ENCODE data around the gene OR10X1.

The OR10X1 gene

GRCh38 chr1:158586942-158587341 lies 7.2 kb upstream of the OR10X1 start:
- no peak overlapping the region for H3K4me3 ChIP-seq (replicated peaks; ENCODE audit: low read depth, low read length)
- no peaks in the 10 kb centered on the region for H3K27me3 ChIP-seq (replicated peaks; ENCODE audit: control insufficient read depth, insufficient read depth, low read length)
- no peaks in the 10 kb centered on the region for H3K36me3 ChIP-seq (ENCODE audit: control insufficient read depth, insufficient read depth, low read length)
- no peak for DNase-seq (ENCODE audit: extremely low read depth, insufficient read length)
- no peak for TF ChIP-seq CTCF (IDR thresholded peaks at IDR 0.05; ENCODE audit: insufficient read depth, low read length, poor library complexity, severe bottlenecking)

GRCh38 chr1:158583962-158584361 lies 4.3 kb upstream of the OR10X1 start:
- H3K27me3 ChIP-seq (replicated peaks; ENCODE audit: control insufficient read depth, insufficient read depth, low read length) = no peaks in the 10 kb centered on the region
- no peak overlapping the region for H3K4me3 ChIP-seq (replicated peaks; ENCODE audit: low read depth, low read length)
- no peak for TF ChIP-seq CTCF (IDR thresholded peaks at IDR 0.05; ENCODE audit: insufficient read depth, low read length, poor library complexity, severe bottlenecking)
- DNase-seq (ENCODE audit: extremely low read depth, insufficient read length) = no peak
- H3K36me3 ChIP-seq (ENCODE audit: control insufficient read depth, insufficient read depth, low read length) = no peaks in the 10 kb centered on the region

- H3K36me3 ChIP-seq (ENCODE audit: control insufficient read depth, insufficient read depth, low read length) = no peaks in the 10 kb centered on the region
Observed at GRCh38 chr1:158577561-158577960, 2.1 kb downstream of the OR10X1 start.

GRCh38 chr1:158572226-158572625 lies 7.5 kb downstream of the OR10X1 start:
- DNase-seq (ENCODE audit: extremely low read depth, insufficient read length) = no peak
- no peak for TF ChIP-seq CTCF (IDR thresholded peaks at IDR 0.05; ENCODE audit: insufficient read depth, low read length, poor library complexity, severe bottlenecking)
- Histone ChIP-seq H3K36me3 (ENCODE audit: control insufficient read depth, insufficient read depth, low read length) (no peaks in the 10 kb centered on the region), H3K4me3 (replicated peaks; ENCODE audit: low read depth, low read length) (no peak overlapping the region), H3K27me3 (replicated peaks; ENCODE audit: control insufficient read depth, insufficient read depth, low read length) (no peaks in the 10 kb centered on the region)

More at GRCh38 chr1:158577561-158577960, 2.1 kb downstream of the OR10X1 start:
- Histone ChIP-seq H3K4me3 (replicated peaks; ENCODE audit: low read depth, low read length) (no peak overlapping the region), H3K27me3 (replicated peaks; ENCODE audit: control insufficient read depth, insufficient read depth, low read length) (no peaks in the 10 kb centered on the region)
- TF ChIP-seq CTCF (IDR thresholded peaks at IDR 0.05; ENCODE audit: insufficient read depth, low read length, poor library complexity, severe bottlenecking) = no peak
- DNase-seq (ENCODE audit: extremely low read depth, insufficient read length) = no peak

- no peak for TF ChIP-seq CTCF (IDR thresholded peaks at IDR 0.05; ENCODE audit: insufficient read depth, low read length, poor library complexity, severe bottlenecking)
- Histone ChIP-seq H3K4me3 (replicated peaks; ENCODE audit: low read depth, low read length) (no peak within 1 kb of the TSS), H3K36me3 (ENCODE audit: control insufficient read depth, insufficient read depth, low read length) (no peaks in the 10 kb centered on the region), H3K27me3 (replicated peaks; ENCODE audit: control insufficient read depth, insufficient read depth, low read length) (no peaks in the 10 kb centered on the region)
- DNase-seq (ENCODE audit: extremely low read depth, insufficient read length) = no peak
Observed at GRCh38 chr1:158570480-158570879, 9.2 kb downstream of the OR10X1 start, which contains the start of gene OR6P1. TSS of gene OR6P1 (minus strand) at chr1:158570580. CDS start at chr1:158563604, 6,976 bp downstream.

GRCh38 chr1:158564608-158565007 lies 15.1 kb downstream of the OR10X1 start:
- no peak for TF ChIP-seq CTCF (IDR thresholded peaks at IDR 0.05; ENCODE audit: insufficient read depth, low read length, poor library complexity, severe bottlenecking)

More at GRCh38 chr1:158564608-158565007, 15.1 kb downstream of the OR10X1 start:
- DNase-seq (ENCODE audit: extremely low read depth, insufficient read length) = no peak
- Histone ChIP-seq H3K27me3 (replicated peaks; ENCODE audit: control insufficient read depth, insufficient read depth, low read length) (no peaks in the 10 kb centered on the region), H3K36me3 (ENCODE audit: control insufficient read depth, insufficient read depth, low read length) (no peaks in the 10 kb centered on the region), H3K4me3 (replicated peaks; ENCODE audit: low read depth, low read length) (no peak overlapping the region)
